Esophagus mucosa (tissue), 1 donor: ENCODE measurements around the gene WAS. TPM values are rescaled to one million over a fixed set of nuclear protein-coding genes. Genes with fewer than 3 reads are reported as not detected.
A peak's percentile ranks its signal among the peaks of the same experiment; 100 is the strongest.
"Not testable (repeated sequence)": the region's sequence is repeated elsewhere in the genome, so short reads cannot be mapped to it uniquely, and the experiment has no call there.

Experiments used
- ATAC-seq: fragments of 200-7000 bp; cut with Tn5 transposase; one replicate; pipeline ENCODE4 v1.9.1; 2020
- total RNA-seq: library from RNA; stranded (reverse); gene quantifications from one replicate; pipeline ENCODE4 v1.2.4, GENCODE V29; 2023
- donor health status: DM: yes; HTN: yes; CAD: no.

The WAS gene
- total RNA-seq, 1 donor from 2014 or later, result 1.2 TPM

DNA sequence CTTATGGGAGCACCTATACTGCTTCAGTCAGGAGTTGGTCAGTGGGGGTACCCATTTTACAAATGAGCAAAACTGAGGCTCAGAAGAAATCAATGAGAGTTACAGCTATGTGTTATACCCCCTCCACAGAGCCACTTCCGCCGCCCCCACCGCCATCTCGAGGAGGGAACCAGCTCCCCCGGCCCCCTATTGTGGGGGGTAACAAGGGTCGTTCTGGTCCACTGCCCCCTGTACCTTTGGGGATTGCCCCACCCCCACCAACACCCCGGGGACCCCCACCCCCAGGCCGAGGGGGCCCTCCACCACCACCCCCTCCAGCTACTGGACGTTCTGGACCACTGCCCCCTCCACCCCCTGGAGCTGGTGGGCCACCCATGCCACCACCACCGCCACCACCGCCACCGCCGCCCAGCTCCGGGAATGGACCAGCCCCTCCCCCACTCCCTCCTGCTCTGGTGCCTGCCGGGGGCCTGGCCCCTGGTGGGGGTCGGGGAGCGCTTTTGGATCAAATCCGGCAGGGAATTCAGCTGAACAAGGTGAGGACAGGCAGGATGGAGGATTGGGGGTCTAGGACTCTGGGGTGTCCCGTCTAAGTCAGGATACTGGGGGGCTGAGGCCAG lies 5.0 kb downstream of the WAS start:
- ATAC-seq, result peak; percentile 30

- no peak for ATAC-seq
Measured at GRCh38 chrX:48689208-48689920, 5.8 kb downstream of the WAS start.

GRCh38 chrX:48691746-48692145 lies 8.1 kb downstream of the WAS start:
- ATAC-seq, result not testable (repeated sequence)

GRCh38 chrX:48694776-48695533 lies 11.4 kb downstream of the WAS start:
- ATAC-seq, result no peak

- no peak for ATAC-seq
Measured at GRCh38 chrX:48695534-48695896, 11.9 kb downstream of the WAS start.

DNA sequence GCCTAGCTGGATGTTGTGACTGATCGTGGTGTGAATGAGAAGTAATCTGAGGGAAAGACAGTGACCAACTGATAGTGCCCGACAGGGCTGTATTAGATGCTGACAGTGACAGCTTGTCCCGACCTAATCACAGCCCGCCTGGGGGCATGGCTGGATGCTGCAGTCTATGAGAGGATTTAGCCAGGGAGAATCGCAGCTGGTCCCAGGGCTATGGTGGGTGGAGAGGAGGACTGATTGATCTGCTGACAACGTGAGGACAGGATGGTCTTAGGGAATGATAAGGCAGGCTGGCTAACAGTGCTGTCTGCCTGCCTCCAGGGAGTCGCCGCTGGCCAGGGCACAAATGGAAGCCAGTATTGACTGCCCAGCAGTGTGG lies 12.3 kb downstream of the WAS start:
- no peak for ATAC-seq

DNA sequence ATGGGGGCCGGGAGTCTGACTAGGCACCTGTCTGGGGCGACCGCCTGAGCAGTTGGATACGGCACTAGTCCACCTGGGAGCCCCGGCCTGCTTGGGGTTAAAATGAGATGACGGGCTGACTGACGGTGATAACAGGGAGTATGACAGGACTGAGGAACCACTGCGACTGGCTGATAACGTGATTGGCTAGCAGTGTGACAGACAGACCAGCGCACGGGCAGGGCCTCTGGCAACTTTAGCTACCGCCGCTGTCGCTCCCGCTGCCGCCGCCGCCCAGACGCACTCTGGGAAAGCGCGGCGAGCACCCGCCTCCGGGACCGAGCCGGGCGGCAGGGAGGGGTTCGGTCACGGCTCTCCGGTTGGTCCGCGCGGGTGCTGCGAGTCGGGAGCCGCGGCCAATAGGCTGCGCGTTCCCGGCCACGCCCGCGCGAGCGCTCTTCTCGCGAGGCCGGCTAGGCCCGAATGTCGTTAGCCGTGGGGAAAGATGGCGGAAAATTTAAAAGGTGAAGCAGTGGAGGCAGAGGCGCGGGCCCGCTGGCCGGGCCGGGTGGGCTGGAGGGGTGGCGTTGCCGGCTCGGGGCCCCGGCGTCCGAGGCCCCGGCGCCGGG lies 12.8 kb downstream of the WAS start, which contains the start of gene SUV39H1:
Gene SUV39H1, plus strand, starts transcription at position 434 of the 608 bp plus-strand sequence. Its CDS starts 51 bp downstream, at position 485.
- peak; percentile 98 for ATAC-seq

DNA sequence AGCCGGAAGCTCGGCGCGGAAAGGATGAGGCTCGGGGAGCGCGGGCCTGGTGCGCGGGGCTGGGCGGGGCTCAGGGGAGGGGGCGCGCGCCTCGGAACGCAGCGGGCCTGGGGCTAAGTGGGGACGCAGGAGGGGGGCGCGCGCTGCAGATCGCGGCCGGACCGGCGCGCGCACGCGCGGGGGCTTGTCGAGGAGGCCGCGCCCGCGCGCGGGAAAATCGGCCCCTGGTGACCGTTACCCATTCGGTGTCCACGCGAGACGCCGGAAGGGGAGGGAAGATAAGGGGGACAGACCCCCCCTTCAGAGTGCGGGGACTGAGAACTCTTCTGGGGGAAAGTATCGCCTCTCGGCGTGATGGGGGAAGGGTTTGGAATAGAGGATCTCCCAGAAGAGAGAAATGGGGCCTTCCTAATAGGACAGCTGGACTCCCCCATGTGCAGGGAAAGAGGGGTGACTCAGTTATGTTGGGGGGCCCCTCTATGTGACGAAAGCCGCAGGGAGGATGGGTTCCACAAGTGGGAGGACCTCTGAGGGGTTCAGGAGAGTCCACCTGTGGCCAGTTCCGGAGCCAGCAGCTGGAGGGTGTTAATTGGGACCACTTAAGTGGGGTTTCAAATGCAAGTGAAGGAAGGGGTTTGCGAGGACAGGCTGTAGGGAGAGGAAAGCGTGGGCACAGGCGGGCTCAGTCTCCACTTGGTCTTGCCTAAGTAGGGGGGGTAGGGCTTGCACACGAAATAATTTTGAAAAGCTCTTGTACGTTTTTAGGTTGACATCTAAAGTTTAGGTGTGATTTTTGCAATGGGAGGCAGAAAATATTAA lies 13.5 kb downstream of the WAS start:
- ATAC-seq, result peak; percentile 4

DNA sequence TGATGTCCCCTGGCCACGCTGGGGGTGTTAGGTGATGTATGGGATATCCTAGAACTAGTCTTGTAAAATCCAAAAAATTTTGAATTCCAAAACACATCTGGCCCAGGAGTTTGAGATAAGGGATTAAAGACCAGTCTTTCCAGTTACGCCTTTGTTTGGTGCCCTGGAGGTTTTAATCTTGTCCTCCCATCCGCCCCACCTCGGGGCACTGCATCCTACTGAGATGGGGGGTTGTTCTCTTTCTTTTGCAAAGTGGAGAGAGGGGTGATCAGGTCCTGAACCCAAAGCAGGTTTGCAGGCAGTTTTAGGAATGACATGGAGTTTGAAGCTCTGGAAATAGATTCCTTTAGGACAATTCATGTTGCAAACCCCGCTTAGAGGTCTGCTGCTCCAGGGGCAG lies 14.7 kb downstream of the WAS start:
- no peak for ATAC-seq

DNA sequence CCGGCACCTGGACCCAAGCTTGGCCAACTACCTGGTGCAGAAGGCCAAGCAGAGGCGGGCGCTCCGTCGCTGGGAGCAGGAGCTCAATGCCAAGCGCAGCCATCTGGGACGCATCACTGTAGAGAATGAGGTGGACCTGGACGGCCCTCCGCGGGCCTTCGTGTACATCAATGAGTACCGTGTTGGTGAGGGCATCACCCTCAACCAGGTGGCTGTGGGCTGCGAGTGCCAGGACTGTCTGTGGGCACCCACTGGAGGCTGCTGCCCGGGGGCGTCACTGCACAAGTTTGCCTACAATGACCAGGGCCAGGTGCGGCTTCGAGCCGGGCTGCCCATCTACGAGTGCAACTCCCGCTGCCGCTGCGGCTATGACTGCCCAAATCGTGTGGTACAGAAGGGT lies 16.6 kb downstream of the WAS start:
- no peak for ATAC-seq

DNA sequence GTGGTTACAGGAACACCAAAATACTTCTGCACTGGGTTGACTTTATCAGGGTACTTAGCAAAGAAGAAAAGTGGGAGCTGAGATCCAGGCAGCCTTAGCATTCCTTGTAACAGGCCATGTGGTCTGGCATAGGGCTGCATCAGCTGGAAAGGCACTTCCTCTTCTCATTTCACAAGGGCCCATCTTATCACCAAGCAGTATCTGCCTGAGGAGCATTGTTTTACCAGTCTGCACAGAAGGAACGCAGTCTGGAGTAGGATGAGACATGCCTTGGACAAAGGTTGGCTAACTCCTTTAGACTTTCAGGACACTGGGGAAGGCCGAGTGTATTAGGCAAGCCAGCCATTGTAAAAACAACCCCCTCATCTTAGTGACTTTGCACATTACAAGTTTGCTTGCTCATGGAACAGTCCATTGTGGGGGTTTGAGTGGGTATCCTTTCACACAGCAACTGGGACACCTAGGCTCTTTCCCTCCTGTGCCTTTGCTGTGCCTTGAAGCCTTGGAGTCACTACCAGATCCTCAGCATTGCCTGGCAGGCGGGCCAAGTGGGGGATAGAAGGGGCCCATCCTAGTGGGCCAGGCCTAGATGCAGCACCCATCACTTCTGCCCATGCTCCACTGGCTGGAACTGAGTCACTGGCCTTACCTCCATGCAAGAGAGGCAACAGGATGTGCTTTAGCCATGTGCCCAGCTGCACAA lies 17.5 kb downstream of the WAS start:
- no peak for ATAC-seq

DNA sequence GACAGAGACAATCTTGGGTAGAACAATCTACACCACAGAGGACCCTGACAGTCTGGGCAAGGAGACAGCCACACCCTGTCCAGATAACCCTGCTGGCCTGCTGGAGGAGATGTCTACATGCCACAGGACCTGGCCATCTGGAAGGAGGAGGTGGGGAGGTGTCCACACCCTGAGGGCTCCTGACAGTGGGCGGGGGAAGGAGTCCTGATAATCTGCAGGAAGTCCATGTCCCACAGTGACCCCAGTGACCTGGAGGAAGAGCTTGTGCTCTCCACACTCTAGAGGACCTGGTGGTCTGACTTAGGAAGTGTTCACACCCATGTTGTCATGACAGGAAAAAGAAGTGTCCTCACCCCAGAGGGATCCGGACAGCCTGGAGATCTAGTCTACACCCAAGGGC lies 18.4 kb downstream of the WAS start:
- ATAC-seq, result no peak

DNA sequence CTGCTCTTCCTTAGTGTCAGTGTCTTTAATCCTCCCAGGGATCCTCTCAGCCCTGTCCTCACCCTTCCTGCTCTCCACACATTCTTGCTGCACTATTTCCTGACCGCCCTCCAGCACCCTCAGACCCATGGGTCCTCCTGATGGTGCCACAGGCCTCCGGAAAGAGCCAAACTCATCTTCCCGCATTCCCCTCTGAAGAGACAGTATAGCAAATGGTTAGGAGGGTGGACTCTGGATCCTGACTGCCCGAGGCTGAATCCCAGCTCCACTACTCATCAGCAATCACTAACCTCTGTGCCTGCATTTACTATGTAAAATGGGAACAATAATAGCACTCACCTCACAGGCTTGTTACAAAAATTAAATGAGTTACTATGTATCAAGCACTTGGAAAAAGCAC lies 19.1 kb downstream of the WAS start:
- no peak for ATAC-seq

DNA sequence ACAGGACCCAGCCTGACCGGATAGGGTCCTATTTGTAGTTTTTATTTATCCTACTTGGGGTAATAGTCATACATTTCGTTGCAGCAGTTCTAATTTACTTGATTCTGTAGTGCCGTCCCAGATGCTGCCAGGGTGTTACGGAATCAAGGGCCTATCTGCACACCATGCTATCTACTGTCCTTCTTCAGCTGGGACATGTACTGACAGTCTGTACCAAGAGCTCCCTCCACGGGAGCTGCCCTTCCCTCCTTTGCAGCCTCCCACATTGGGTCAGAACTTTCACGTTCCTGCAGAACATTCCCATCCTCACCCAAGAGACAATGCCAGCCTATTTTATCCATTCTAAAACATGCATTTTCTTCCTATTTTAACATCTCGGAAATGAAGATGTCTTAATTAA lies 19.6 kb downstream of the WAS start:
- ATAC-seq, result no peak

- peak; percentile 94 for ATAC-seq
Measured at GRCh38 chrX:48703642-48704481, 20.3 kb downstream of the WAS start.

DNA sequence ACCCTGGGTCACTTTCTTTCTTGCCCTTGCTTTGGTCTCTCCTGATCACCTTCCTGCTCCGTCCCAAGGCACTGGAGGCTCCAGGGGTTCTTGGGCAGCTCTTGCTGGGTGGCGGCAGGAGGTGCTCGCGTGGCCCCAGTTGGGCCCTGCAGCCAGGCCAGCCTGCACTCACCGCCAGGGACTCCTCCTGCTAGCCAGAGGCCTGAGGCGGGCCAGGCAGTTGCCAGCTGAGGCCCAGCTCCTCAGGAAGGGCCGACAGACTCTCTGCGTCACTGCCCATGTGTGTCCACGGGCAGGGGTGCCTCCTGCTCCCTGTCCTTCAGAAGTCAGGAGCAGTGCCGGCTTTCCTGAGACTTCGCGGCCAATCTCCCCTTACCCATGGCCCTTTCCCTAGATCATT lies 22.3 kb downstream of the WAS start:
- ATAC-seq, result no peak

DNA sequence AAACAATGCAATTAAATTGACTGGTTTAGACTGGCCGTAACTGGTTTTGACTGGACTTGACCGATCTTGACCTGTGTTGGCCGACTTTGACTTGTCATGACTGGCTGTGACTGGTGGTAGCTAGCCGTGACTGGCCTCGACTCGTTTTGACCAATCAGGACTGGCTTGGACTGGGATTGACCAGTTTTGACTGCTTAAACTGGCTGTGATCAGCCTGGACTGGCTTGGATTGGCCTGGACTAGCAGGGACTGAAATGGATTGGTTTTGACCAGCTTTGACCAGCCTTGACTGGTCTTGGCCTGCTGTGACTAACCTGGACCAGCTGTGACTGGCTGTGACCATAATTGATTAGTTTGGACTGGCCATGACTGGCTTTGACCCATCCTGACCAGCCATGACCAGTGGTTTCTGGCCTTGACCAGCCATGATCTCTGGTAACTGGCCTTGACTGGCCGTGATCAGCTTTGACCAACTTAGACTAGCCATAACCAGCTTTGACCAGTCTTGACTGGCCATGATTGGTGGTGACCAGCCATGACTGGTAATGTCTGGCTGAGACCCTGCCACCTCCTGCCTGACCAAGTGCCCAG lies 26.0 kb downstream of the WAS start:
- no peak for ATAC-seq

GRCh38 chrX:48711162-48711928 lies 27.7 kb downstream of the WAS start:
- ATAC-seq, result no peak

DNA sequence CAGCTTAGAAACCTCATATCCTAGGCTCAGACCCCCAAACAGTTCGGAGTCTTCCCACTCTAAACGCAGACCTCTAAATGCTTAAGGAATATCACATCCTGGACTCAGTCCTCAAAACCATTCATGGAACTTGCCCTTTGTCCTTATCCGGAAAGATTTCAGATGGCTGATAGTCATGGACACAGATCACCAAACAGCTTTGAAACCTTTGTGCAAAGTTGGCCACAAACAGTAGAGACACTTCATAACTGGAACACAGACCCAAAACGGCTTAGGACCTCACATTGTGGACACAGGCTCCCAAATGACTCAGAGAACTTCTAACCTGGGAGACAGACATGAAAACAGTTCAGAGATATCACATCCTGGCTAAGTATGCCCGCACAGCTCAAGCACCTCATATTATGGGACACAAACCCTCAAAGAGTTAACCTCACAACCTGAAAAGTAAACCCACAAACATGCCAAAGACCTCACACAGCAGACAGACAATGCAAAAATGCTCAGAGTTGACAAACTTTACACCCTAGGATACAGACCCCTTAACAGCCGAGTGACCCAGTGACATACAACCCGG lies 28.4 kb downstream of the WAS start:
- ATAC-seq, result no peak
